OCI-LY3 (cell line): ENCODE results near the gene LSM14A.

Experiments used
- EZH2phosphoT487 ChIP-seq: fragments of 200-600 bp; shearing (Covaris generic); IDR thresholded peaks from 2 replicates; pipeline ENCODE4 v1.6.1; 2018; ENCODE audit warnings: antibody characterized with exemption, mixed run types, low read depth
- TF ChIP-seq, protein P1 (sequence below): fragments of 200-600, 300-600 bp; sonication (generic); IDR thresholded peaks from 2 replicates; pipeline ENCODE4 v1.5.1; 2014; ENCODE audit warnings: antibody characterized with exemption, low read length, low read depth

DNA sequence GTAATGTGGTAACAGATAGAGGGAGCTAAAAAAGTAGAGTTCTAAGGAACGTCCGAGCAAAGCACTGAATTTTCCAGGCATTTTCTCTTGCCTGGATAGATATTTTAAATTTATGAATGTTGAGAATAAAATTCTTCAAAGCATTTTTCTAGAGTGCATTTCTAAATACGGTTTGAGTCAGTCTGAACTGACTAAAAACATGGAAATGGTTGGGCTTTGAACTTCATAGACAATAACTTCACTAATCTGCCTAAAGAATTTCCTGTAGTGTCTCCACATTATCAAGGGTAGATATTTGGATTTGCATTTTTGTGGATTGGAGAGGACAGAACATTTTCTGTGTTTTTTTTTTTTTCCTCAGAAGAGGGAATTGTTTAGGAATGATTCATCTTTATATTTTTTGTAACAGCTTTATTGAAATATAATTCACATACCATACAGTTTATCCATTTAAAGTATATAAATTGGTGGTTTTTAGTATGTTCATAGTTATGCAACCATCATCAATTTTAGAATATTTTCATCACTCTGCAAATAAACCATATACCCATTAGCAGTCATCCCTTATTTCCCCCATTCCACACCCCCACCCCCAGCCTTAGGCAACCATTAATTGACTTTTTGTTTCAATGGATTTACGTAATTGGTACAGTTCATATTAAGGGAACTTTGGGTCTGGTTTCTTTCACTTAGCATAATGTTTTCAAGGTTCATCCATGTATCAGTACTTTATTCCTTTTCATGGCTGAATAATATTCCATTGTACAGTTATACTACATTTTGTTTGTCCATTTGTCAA is 102.7 kb downstream of the LSM14A start:
- no peak for TF ChIP-seq EZH2phosphoT487
- TF ChIP-seq, protein P1, sequence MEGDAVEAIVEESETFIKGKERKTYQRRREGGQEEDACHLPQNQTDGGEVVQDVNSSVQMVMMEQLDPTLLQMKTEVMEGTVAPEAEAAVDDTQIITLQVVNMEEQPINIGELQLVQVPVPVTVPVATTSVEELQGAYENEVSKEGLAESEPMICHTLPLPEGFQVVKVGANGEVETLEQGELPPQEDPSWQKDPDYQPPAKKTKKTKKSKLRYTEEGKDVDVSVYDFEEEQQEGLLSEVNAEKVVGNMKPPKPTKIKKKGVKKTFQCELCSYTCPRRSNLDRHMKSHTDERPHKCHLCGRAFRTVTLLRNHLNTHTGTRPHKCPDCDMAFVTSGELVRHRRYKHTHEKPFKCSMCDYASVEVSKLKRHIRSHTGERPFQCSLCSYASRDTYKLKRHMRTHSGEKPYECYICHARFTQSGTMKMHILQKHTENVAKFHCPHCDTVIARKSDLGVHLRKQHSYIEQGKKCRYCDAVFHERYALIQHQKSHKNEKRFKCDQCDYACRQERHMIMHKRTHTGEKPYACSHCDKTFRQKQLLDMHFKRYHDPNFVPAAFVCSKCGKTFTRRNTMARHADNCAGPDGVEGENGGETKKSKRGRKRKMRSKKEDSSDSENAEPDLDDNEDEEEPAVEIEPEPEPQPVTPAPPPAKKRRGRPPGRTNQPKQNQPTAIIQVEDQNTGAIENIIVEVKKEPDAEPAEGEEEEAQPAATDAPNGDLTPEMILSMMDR: no peak
